Measurements from ENCODE around the gene PRDM10.

- TF ChIP-seq, protein P1, sequence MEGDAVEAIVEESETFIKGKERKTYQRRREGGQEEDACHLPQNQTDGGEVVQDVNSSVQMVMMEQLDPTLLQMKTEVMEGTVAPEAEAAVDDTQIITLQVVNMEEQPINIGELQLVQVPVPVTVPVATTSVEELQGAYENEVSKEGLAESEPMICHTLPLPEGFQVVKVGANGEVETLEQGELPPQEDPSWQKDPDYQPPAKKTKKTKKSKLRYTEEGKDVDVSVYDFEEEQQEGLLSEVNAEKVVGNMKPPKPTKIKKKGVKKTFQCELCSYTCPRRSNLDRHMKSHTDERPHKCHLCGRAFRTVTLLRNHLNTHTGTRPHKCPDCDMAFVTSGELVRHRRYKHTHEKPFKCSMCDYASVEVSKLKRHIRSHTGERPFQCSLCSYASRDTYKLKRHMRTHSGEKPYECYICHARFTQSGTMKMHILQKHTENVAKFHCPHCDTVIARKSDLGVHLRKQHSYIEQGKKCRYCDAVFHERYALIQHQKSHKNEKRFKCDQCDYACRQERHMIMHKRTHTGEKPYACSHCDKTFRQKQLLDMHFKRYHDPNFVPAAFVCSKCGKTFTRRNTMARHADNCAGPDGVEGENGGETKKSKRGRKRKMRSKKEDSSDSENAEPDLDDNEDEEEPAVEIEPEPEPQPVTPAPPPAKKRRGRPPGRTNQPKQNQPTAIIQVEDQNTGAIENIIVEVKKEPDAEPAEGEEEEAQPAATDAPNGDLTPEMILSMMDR (IDR thresholded peaks at IDR 0.05 in 8 of 11, conservative IDR thresholded peaks at IDR 0.05 in 3 of 11): no peak
- TF ChIP-seq POLR2A (IDR thresholded peaks at IDR 0.05): no peak
- TF ChIP-seq POLR2AphosphoS5 (IDR thresholded peaks at IDR 0.05): no peak
Measured at GRCh38 chr11:130022799-130023198, 20.2 kb upstream of the PRDM10 start.
